Lower leg skin (tissue), 3 donors: ENCODE results near the gene MYRIP.

Source experiments
- POLR2A ChIP-seq, 2 donors: fragments of 450-650 bp; IDR thresholded peaks; one replicate each; pipeline ENCODE4 v1.6.1; 2016 to 2017; ENCODE audit warnings: antibody characterized with exemption in 2 of 2, mild to moderate bottlenecking in 1 of 2, moderate library complexity in 1 of 2
- TF ChIP-seq, protein P1 (sequence below), 3 donors: fragments of 450-650 bp; IDR thresholded peaks; one replicate each; pipeline ENCODE4 v1.5.1; 2016; ENCODE audit warnings: antibody characterized with exemption in 3 of 3, mild to moderate bottlenecking in 3 of 3, moderate library complexity in 2 of 3

DNA sequence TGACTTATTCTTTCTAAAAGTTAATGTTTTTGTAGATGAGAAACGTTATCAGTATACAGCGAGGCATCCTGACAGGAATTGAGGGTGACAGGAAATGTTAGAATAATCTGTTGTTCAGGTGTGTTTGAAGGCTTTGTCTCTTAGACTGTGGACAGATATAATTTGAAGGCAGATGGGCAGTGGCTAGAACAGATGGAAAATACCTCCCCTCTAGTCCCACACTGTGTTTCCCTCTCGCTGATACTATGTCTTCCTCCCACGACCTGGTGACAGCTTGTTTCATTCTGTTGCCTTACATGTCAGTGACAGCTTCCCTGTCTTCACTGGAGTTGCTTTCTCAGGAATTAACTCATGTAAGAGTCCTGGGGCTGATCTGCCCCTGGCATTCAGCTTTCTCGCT is 125.3 kb downstream of the MYRIP start:
- TF ChIP-seq POLR2A (IDR thresholded peaks at IDR 0.05) = no peak
- TF ChIP-seq, protein P1, sequence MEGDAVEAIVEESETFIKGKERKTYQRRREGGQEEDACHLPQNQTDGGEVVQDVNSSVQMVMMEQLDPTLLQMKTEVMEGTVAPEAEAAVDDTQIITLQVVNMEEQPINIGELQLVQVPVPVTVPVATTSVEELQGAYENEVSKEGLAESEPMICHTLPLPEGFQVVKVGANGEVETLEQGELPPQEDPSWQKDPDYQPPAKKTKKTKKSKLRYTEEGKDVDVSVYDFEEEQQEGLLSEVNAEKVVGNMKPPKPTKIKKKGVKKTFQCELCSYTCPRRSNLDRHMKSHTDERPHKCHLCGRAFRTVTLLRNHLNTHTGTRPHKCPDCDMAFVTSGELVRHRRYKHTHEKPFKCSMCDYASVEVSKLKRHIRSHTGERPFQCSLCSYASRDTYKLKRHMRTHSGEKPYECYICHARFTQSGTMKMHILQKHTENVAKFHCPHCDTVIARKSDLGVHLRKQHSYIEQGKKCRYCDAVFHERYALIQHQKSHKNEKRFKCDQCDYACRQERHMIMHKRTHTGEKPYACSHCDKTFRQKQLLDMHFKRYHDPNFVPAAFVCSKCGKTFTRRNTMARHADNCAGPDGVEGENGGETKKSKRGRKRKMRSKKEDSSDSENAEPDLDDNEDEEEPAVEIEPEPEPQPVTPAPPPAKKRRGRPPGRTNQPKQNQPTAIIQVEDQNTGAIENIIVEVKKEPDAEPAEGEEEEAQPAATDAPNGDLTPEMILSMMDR (IDR thresholded peaks at IDR 0.05) = no peak
